ENCODE results near the gene HDHD5. TPM values are rescaled to one million over a fixed set of nuclear protein-coding genes. Genes with fewer than 3 reads are reported as not detected.

HDHD5 gene
- total and polyA plus RNA-seq, 10 of the 15 experiments (the other 5 are each of a cell fraction or from before 2014, with no cell fraction given) = 1.7 to 68.0 (median 49.9) TPM

GRCh38 chr22:17121233-17122195 is 37.6 kb downstream of the HDHD5 start, which contains the start of gene TMEM121B:
TSS of gene TMEM121B (minus strand) at chr22:17121360. CDS start at chr22:17121127, 233 bp downstream.
- BruUV-seq (replicated peaks) = no TSS peak
- DNase-seq (ENCODE audit: low read depth, low spot score) (no peak), FAIRE-seq (no peak), ATAC-seq (no peak; the same call in 1 of the 3 replicates)
- Histone ChIP-seq H3K9me3 (replicated peaks; ENCODE audit: control insufficient read depth, insufficient read depth, low read length) (no peaks in the 10 kb centered on the region), H3K36me3 (ENCODE audit: control insufficient read depth in 2 of 2, insufficient read depth in 2 of 2, low read length in 1 of 2) (no peaks in the 10 kb centered on the region), H3K9ac (ENCODE audit: control insufficient read depth, insufficient read depth, low read length) (no peak within 1 kb of the TSS), H3K79me2 (ENCODE audit: control insufficient read depth, insufficient read depth, low read length) (no peaks in the 10 kb centered on the region), H3K4me3 (peak within 1 kb of the TSS; percentile 27; the same call in 1 of the 2 replicates), H3K4me1 (ENCODE audit: control insufficient read depth, insufficient read depth, low read length) (peaks cover 18% of the 10 kb centered on the region), H3K27me3 (replicated peaks in 1 of 2; ENCODE audit: control insufficient read depth in 2 of 2, insufficient read depth in 2 of 2, low read length in 1 of 2) (peaks cover 4 to 10% of the 10 kb centered on the region in 2 experiments), H2AFZ (ENCODE audit: control insufficient read depth, low read depth, low read length) (no peak within 1 kb of the TSS), H3K27ac (ENCODE audit: control insufficient read depth, insufficient read depth) (no peak within 1 kb of the TSS), H4K20me1 (ENCODE audit: control insufficient read depth, insufficient read depth) (peaks cover 4% of the 10 kb centered on the region; the same call in 1 of the 2 replicates), H3K4me2 (ENCODE audit: control insufficient read depth, insufficient read depth) (peak within 1 kb of the TSS; percentile 44)
- in situ Hi-C loops (cut with MboI) (no loop called here), intact Hi-C loops (cut with micrococcal nuclease; ENCODE audit: unreplicated experiment) (no loop called here)
- TF ChIP-seq, protein P1, sequence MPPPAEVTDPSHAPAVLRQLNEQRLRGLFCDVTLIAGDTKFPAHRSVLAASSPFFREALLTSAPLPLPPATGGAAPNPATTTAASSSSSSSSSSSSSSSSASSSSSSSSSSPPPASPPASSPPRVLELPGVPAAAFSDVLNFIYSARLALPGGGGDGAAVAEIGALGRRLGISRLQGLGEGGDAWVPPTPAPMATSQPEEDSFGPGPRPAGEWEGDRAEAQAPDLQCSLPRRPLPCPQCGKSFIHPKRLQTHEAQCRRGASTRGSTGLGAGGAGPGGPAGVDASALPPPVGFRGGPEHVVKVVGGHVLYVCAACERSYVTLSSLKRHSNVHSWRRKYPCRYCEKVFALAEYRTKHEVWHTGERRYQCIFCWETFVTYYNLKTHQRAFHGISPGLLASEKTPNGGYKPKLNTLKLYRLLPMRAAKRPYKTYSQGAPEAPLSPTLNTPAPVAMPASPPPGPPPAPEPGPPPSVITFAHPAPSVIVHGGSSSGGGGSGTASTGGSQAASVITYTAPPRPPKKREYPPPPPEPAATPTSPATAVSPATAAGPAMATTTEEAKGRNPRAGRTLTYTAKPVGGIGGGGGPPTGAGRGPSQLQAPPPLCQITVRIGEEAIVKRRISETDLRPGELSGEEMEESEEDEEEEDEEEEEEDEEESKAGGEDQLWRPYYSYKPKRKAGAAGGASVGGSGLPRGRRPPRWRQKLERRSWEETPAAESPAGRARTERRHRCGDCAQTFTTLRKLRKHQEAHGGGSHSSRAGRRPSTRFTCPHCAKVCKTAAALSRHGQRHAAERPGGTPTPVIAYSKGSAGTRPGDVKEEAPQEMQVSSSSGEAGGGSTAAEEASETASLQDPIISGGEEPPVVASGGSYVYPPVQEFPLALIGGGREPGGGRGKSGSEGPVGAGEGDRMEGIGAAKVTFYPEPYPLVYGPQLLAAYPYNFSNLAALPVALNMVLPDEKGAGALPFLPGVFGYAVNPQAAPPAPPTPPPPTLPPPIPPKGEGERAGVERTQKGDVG (CRISPR knock-in tag; IDR thresholded peaks at IDR 0.05) = no peak
- TF ChIP-seq SP1 (IDR thresholded peaks at IDR 0.05; ENCODE audit: low read depth, low read length) (peak; percentile 41), JUNB (IDR thresholded peaks at IDR 0.05) (no peak), ZNF622 (IDR thresholded peaks at IDR 0.05) (no peak), BRCA1 (IDR thresholded peaks at IDR 0.05; ENCODE audit: low read depth, low read length) (no peak), YBX1 (IDR thresholded peaks at IDR 0.05) (no peak)
- ChIA-PET SMC1A (ENCODE audit: uncharacterized antibody, unreplicated experiment) (no interaction called here), CTCF (no interaction called here), POLR2A (no interaction called here), RAD21 (ENCODE audit: unreplicated experiment) (no interaction called here)
- 32% methylated on average over 40 of the region's 69 CpGs for WGBS (ENCODE audit: insufficient coverage, insufficient replicate concordance, low lambda C conversion rate, missing lambda C conversion rate)
